Astrocyte (in vitro differentiated cells and primary cell): Measurements from ENCODE around the gene GPD1. TPM values are rescaled to one million over a fixed set of nuclear protein-coding genes. Genes with fewer than 3 reads are reported as not detected.

Experiments used
- DNase-seq: peaks from one replicate; pipeline ENCODE4 v3.0.0-alpha.2; 2010; ENCODE audit warnings: low read depth
- FAIRE-seq: peaks from 2 replicates; lab custom pipeline; 2011; peaks lifted over from hg19 to GRCh38; lab: Jason Lieb, UNC
- H2AFZ ChIP-seq: 2 replicates; pipeline ENCODE4 v1.6.0; 2012; ENCODE audit warnings: low read depth, low read length, inconsistent platforms
- H3K27ac ChIP-seq: 2 replicates; pipeline ENCODE4 v1.5.1; 2011; ENCODE audit warnings: low read depth, low read length, inconsistent platforms
- H3K27me3 ChIP-seq: 2 replicates; pipeline ENCODE4 v1.6.0; 2011; ENCODE audit warnings: low read length, inconsistent platforms; ENCODE audit not compliant: insufficient read depth
- H3K36me3 ChIP-seq: 2 replicates; pipeline ENCODE4 v1.5.1; 2011; ENCODE audit warnings: low read length, inconsistent platforms; ENCODE audit not compliant: insufficient read depth
- H3K4me1 ChIP-seq: 2 replicates; pipeline ENCODE4 v1.5.1; 2011; ENCODE audit warnings: low read length, inconsistent platforms; ENCODE audit not compliant: insufficient read depth
- H3K4me2 ChIP-seq: 2 replicates; pipeline ENCODE4 v1.6.0; 2012; ENCODE audit warnings: low read length, inconsistent platforms
- H3K4me3 ChIP-seq: 2 replicates; pipeline ENCODE4 v1.5.1; 2011; ENCODE audit warnings: low read depth, mild to moderate bottlenecking, low read length, inconsistent platforms; ENCODE audit not compliant: insufficient read depth
- H3K79me2 ChIP-seq: 2 replicates; pipeline ENCODE4 v1.6.0; 2012; ENCODE audit warnings: mild to moderate bottlenecking, low read length, inconsistent platforms; ENCODE audit not compliant: insufficient read depth
- H3K9ac ChIP-seq: 2 replicates; pipeline ENCODE4 v1.6.0; 2012; ENCODE audit warnings: mild to moderate bottlenecking, low read length, inconsistent platforms
- H3K9me3 ChIP-seq: 2 replicates; pipeline ENCODE4 v1.5.1; 2012; ENCODE audit warnings: low read depth, mild to moderate bottlenecking, low read length, inconsistent platforms; ENCODE audit not compliant: insufficient read depth
- H4K20me1 ChIP-seq: 2 replicates; pipeline ENCODE4 v1.6.0; 2012; ENCODE audit warnings: low read length, inconsistent platforms; ENCODE audit not compliant: insufficient read depth
- H3K27ac Mint-ChIP-seq: one replicate; pipeline ENCODE4 v1.8.0; 2021; ENCODE audit warnings: mild to moderate bottlenecking, mixed read lengths; ENCODE audit not compliant: unreplicated experiment
- H3K27me3 Mint-ChIP-seq: one replicate; pipeline ENCODE4 v1.8.0; 2021; ENCODE audit warnings: low read depth, mixed read lengths; ENCODE audit not compliant: unreplicated experiment
- H3K36me3 Mint-ChIP-seq: one replicate; pipeline ENCODE4 v1.8.0; 2021; ENCODE audit warnings: low read depth, mixed read lengths; ENCODE audit not compliant: unreplicated experiment
- H3K4me1 Mint-ChIP-seq: one replicate; pipeline ENCODE4 v1.8.0; 2021; ENCODE audit warnings: low read depth, mixed read lengths; ENCODE audit not compliant: unreplicated experiment
- H3K4me3 Mint-ChIP-seq: one replicate; pipeline ENCODE4 v1.8.0; 2021; ENCODE audit warnings: mild to moderate bottlenecking, moderate library complexity, mixed read lengths; ENCODE audit not compliant: unreplicated experiment
- H3K9me3 Mint-ChIP-seq: one replicate; pipeline ENCODE4 v1.8.0; 2021; ENCODE audit warnings: mild to moderate bottlenecking, mixed read lengths; ENCODE audit not compliant: unreplicated experiment
- CTCF ChIP-seq: IDR thresholded peaks from 2 replicates; pipeline ENCODE4 v1.5.1; 2011; ENCODE audit warnings: low read depth, mild to moderate bottlenecking, inconsistent platforms, low read length, moderate library complexity; ENCODE audit not compliant: insufficient read depth
- EZH2 ChIP-seq: IDR thresholded peaks from 2 replicates; pipeline ENCODE4 v1.6.1; 2012; ENCODE audit warnings: mild to moderate bottlenecking, low read length, inconsistent platforms; ENCODE audit not compliant: insufficient read depth
- total RNA-seq: library from RNA; stranded (reverse); gene quantifications from 2 replicates; pipeline ENCODE4 v1.2.1, GENCODE V29; 2021

GPD1 gene
- total RNA-seq, 1 donor from 2014 or later, result 0.59 TPM

- H3K27ac Mint-ChIP-seq, result peak overlapping the region; percentile 90
- no peaks in the 10 kb centered on the region for H3K9me3 Mint-ChIP-seq
- Histone ChIP-seq H2AFZ (peak overlapping the region; percentile 92), H3K9ac (no peak overlapping the region), H3K4me1 (peaks cover 10% of the 10 kb centered on the region), H3K27ac (no peak overlapping the region), H3K4me2 (no peak overlapping the region), H3K27me3 (no peaks in the 10 kb centered on the region), H3K36me3 (no peaks in the 10 kb centered on the region), H3K9me3 (no peaks in the 10 kb centered on the region), H4K20me1 (peaks cover 3% of the 10 kb centered on the region), H3K4me3 (no peak overlapping the region), H3K79me2 (peaks cover 23% of the 10 kb centered on the region)
- H3K36me3 Mint-ChIP-seq, result peaks cover 9% of the 10 kb centered on the region
- H3K4me1 Mint-ChIP-seq, result peaks cover 21% of the 10 kb centered on the region
- H3K4me3 Mint-ChIP-seq, result peak overlapping the region; percentile 34
- no peak for DNase-seq
- peaks cover 6% of the 10 kb centered on the region for H3K27me3 Mint-ChIP-seq
- no peak for FAIRE-seq
- no peak for TF ChIP-seq EZH2
These were observed 6.4 kb downstream of the GPD1 start for GRCh38 chr12:50110127-50110761.

GRCh38 chr12:50110762-50111351 is 7.0 kb downstream of the GPD1 start:
- Histone ChIP-seq H3K9ac (no peak overlapping the region), H3K4me1 (peaks cover 10% of the 10 kb centered on the region), H3K27me3 (no peaks in the 10 kb centered on the region), H3K36me3 (no peaks in the 10 kb centered on the region), H4K20me1 (peaks cover 3% of the 10 kb centered on the region), H3K9me3 (no peaks in the 10 kb centered on the region), H3K4me2 (peak overlapping the region; percentile 84), H3K4me3 (no peak overlapping the region), H3K27ac (no peak overlapping the region), H2AFZ (peak overlapping the region; percentile 92), H3K79me2 (peaks cover 29% of the 10 kb centered on the region)
- FAIRE-seq, result no peak
- Mint-ChIP-seq H3K4me3 (peak overlapping the region; percentile 74), H3K27me3 (peaks cover 1% of the 10 kb centered on the region), H3K9me3 (no peaks in the 10 kb centered on the region), H3K27ac (peak overlapping the region; percentile 90), H3K36me3 (peaks cover 12% of the 10 kb centered on the region), H3K4me1 (peaks cover 21% of the 10 kb centered on the region)
- no peak for DNase-seq
- no peak for TF ChIP-seq CTCF
- TF ChIP-seq EZH2, result no peak

- peak overlapping the region; percentile 81 for H3K27ac Mint-ChIP-seq
- no peak for FAIRE-seq
- peak overlapping the region; percentile 92 for H2AFZ ChIP-seq
These were observed 7.5 kb downstream of the GPD1 start for GRCh38 chr12:50111395-50111692.

More at GRCh38 chr12:50111395-50111692, 7.5 kb downstream of the GPD1 start:
- Mint-ChIP-seq H3K36me3 (peaks cover 13% of the 10 kb centered on the region), H3K9me3 (no peaks in the 10 kb centered on the region), H3K4me1 (peaks cover 21% of the 10 kb centered on the region), H3K27me3 (no peaks in the 10 kb centered on the region), H3K4me3 (peak overlapping the region; percentile 74)
- H3K27ac ChIP-seq, result no peak overlapping the region
- peak overlapping the region; percentile 84 for H3K4me2 ChIP-seq
- H3K9me3 ChIP-seq, result no peaks in the 10 kb centered on the region
- no peaks in the 10 kb centered on the region for H3K36me3 ChIP-seq
- peak; percentile 3 for DNase-seq
- H3K4me3 ChIP-seq, result peak overlapping the region; percentile 20
- no peak overlapping the region for H3K9ac ChIP-seq
- TF ChIP-seq EZH2 (no peak), CTCF (no peak)
- H3K27me3 ChIP-seq, result no peaks in the 10 kb centered on the region
- H3K79me2 ChIP-seq, result peaks cover 32% of the 10 kb centered on the region
- H4K20me1 ChIP-seq, result peaks cover 5% of the 10 kb centered on the region
- H3K4me1 ChIP-seq, result peaks cover 10% of the 10 kb centered on the region
